DOHH2 (cell line): ENCODE measurements around the gene ADAM29.
"Not testable (repeated sequence)": the region's sequence is repeated elsewhere in the genome, so short reads cannot be mapped to it uniquely, and the experiment has no call there.

Experiments used
- H3F3A ChIP-seq: fragments of 200-600 bp; sonication (generic), shearing (Covaris generic); 2 replicates; pipeline ENCODE4 v1.6.0; 2016; ENCODE audit warnings: antibody characterized with exemption, mild to moderate bottlenecking; ENCODE audit not compliant: control insufficient read depth, insufficient read depth
- H3K27ac ChIP-seq: fragments of 200-600 bp; sonication (generic); 2 replicates; pipeline ENCODE4 v1.5.1; 2014; ENCODE audit warnings: low read depth, mild to moderate bottlenecking, low read length, moderate library complexity
- H3K27me3 ChIP-seq: fragments of 200-600 bp; sonication (generic); 2 replicates; pipeline ENCODE4 v1.6.1; 2014; ENCODE audit warnings: mild to moderate bottlenecking, low read length, mixed read lengths; ENCODE audit not compliant: control insufficient read depth
- H3K36me3 ChIP-seq: fragments of 200-600 bp; sonication (generic); 2 replicates; pipeline ENCODE4 v1.6.1; 2014; ENCODE audit warnings: mild to moderate bottlenecking, low read length, moderate library complexity, mixed read lengths; ENCODE audit not compliant: control insufficient read depth
- H3K4me1 ChIP-seq: fragments of 200-600 bp; sonication (generic); 2 replicates; pipeline ENCODE4 v1.6.1; 2014; ENCODE audit warnings: mild to moderate bottlenecking, low read length, mixed read lengths; ENCODE audit not compliant: control insufficient read depth
- H3K4me2 ChIP-seq: fragments of 200-600 bp; sonication (generic); 2 replicates; pipeline ENCODE4 v1.6.0; 2014; ENCODE audit warnings: mild to moderate bottlenecking, low read length, moderate library complexity
- H3K4me3 ChIP-seq: fragments of 200-600 bp; sonication (generic); 2 replicates; pipeline ENCODE4 v1.5.1; 2014; ENCODE audit warnings: mild to moderate bottlenecking, low read length, mixed read lengths
- H3K79me2 ChIP-seq: fragments of 200-600 bp; sonication (generic); 2 replicates; pipeline ENCODE4 v1.6.1; 2014; ENCODE audit warnings: mild to moderate bottlenecking, low read length, mixed read lengths; ENCODE audit not compliant: control insufficient read depth
- H3K9me2 ChIP-seq: fragments of 200-600 bp; sonication (generic); replicated peaks from 2 replicates; pipeline ENCODE4 v1.6.1; 2014; ENCODE audit warnings: mild to moderate bottlenecking, low read length, mixed read lengths; ENCODE audit not compliant: control insufficient read depth
- H3K9me3 ChIP-seq: fragments of 200-600 bp; sonication (generic); 2 replicates; pipeline ENCODE4 v1.6.1; 2014; ENCODE audit warnings: antibody characterized with exemption, low read length, mixed read lengths; ENCODE audit not compliant: control insufficient read depth, insufficient read depth
- H4K20me1 ChIP-seq: fragments of 200-600 bp; sonication (generic); 2 replicates; pipeline ENCODE4 v1.6.0; 2014; ENCODE audit warnings: low read depth, mild to moderate bottlenecking, antibody characterized with exemption, low read length, moderate library complexity; ENCODE audit not compliant: control insufficient read depth, insufficient read depth
- CTCF ChIP-seq: fragments of 200-600 bp; sonication (generic); IDR thresholded peaks from one replicate; pipeline ENCODE4 v1.5.1; 2014; ENCODE audit warnings: antibody characterized with exemption, mild to moderate bottlenecking, low read depth, low read length; ENCODE audit not compliant: poor library complexity, severe bottlenecking
- EZH2phosphoT487 ChIP-seq: fragments of 200-600 bp; sonication (generic); IDR thresholded peaks from 2 replicates; pipeline ENCODE4 v1.6.1; 2017; ENCODE audit warnings: borderline replicate concordance, mild to moderate bottlenecking, antibody characterized with exemption, low read length, moderate library complexity, mixed read lengths

The ADAM29 gene

DNA sequence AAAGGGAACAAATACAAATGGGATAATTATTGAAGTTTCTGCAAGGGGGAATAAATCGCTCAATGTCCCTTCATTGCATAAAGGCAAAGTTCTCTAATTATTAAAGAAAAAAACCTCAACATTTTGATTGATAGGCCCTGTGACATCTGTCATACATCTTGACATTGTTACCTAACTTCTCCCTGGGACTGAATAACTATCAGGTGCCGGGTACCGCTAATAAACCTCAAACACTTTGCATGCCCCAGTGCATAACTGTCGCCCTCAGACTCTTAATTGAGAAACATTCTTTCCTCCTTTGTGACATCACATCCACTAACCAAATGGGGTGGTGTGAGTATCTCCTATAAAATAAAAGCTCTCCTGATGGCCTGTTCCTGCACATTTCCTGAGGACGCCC, at the start of gene ADAM29:
Gene ADAM29 (plus strand): TSS at position 301 of the 400 bp plus-strand sequence. CDS start 57,168 bp downstream, outside the sequence.
- Histone ChIP-seq H3K4me1 (no peaks in the 10 kb centered on the region), H3K27me3 (no peaks in the 10 kb centered on the region), H3K4me2 (no peak within 1 kb of the TSS), H3K9me3 (peaks cover 3% of the 10 kb centered on the region; the same call in 1 of the 2 replicates), H4K20me1 (no peaks in the 10 kb centered on the region), H3F3A (no peaks in the 10 kb centered on the region), H3K4me3 (no peak within 1 kb of the TSS), H3K9me2 (no peaks in the 10 kb centered on the region), H3K79me2 (no peaks in the 10 kb centered on the region), H3K36me3 (no peaks in the 10 kb centered on the region), H3K27ac (no peak within 1 kb of the TSS)
- TF ChIP-seq CTCF (no peak), EZH2phosphoT487 (no peak)

DNA sequence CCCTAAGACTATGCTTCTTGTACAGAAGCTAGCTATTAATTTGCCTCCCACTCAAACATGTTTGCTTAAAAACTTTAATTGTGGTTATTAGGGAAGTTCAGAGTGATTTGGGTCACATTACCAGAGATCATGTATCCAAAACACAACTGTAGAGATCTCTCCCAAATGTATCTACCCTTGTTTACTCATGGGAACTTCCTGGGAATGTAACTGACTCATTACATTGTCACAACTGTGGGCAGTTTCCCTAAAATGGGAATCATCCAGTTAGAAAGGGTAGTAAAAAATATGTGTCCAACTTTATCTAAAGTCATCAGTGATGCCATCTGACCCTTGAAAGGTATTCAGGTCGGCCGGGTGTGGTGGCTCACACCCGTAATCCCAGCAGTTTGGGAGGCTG, 48.8 kb upstream of the ADAM29 start:
- no peaks in the 10 kb centered on the region for H3K79me2 ChIP-seq
- no peaks in the 10 kb centered on the region for H3K36me3 ChIP-seq
- no peaks in the 10 kb centered on the region for H4K20me1 ChIP-seq
- no peak overlapping the region for H3K27ac ChIP-seq
- H3K9me2 ChIP-seq, result no peaks in the 10 kb centered on the region
- no peak overlapping the region for H3K4me3 ChIP-seq
- no peaks in the 10 kb centered on the region for H3K4me1 ChIP-seq
- H3K27me3 ChIP-seq, result no peaks in the 10 kb centered on the region
- TF ChIP-seq CTCF, result no peak
- no peak for TF ChIP-seq EZH2phosphoT487
- peaks cover 5% of the 10 kb centered on the region; the same call in 1 of the 2 replicates for H3K9me3 ChIP-seq
- no peak overlapping the region for H3K4me2 ChIP-seq
- no peaks in the 10 kb centered on the region for H3F3A ChIP-seq

DNA sequence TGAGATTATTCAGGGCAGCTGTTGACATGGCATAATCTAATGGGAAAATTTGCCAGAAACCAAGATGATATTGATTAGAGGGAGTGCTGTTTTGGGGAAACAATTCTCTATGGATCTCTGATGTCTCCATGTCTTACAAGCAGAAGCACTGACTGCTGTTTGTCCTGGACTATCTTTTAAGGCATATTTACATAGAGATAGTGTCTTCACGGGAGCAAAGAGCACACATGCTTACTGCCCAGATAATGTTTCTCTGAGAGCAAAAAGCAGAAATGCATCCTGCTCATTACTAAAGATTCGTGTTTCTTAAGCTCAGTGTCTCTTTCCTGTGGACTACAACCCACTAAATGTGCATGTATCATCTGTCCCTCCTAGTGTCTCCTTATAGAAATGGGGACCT, 47.8 kb upstream of the ADAM29 start:
- H4K20me1 ChIP-seq, result no peaks in the 10 kb centered on the region
- no peaks in the 10 kb centered on the region for H3F3A ChIP-seq
- H3K36me3 ChIP-seq, result no peaks in the 10 kb centered on the region
- no peaks in the 10 kb centered on the region for H3K9me2 ChIP-seq
- TF ChIP-seq EZH2phosphoT487, result no peak
- no peak for TF ChIP-seq CTCF
- H3K27me3 ChIP-seq, result no peaks in the 10 kb centered on the region
- H3K4me3 ChIP-seq, result no peak overlapping the region
- H3K4me1 ChIP-seq, result peaks cover 5% of the 10 kb centered on the region; the same call in 1 of the 2 replicates
- H3K4me2 ChIP-seq, result no peak overlapping the region
- H3K27ac ChIP-seq, result no peak overlapping the region
- H3K9me3 ChIP-seq, result peaks cover 5% of the 10 kb centered on the region; the same call in 1 of the 2 replicates
- H3K79me2 ChIP-seq, result no peaks in the 10 kb centered on the region

- Histone ChIP-seq H4K20me1 (no peaks in the 10 kb centered on the region), H3F3A (no peaks in the 10 kb centered on the region), H3K27me3 (no peaks in the 10 kb centered on the region), H3K4me1 (peaks cover 5% of the 10 kb centered on the region; the same call in 1 of the 2 replicates), H3K9me2 (no peaks in the 10 kb centered on the region), H3K36me3 (no peaks in the 10 kb centered on the region), H3K79me2 (no peaks in the 10 kb centered on the region), H3K27ac (no peak overlapping the region), H3K9me3 (peaks cover 5% of the 10 kb centered on the region; the same call in 1 of the 2 replicates), H3K4me3 (no peak overlapping the region), H3K4me2 (no peak overlapping the region)
- no peak for TF ChIP-seq CTCF
- no peak for TF ChIP-seq EZH2phosphoT487
Measured at GRCh38 chr4:174871407-174871806, 46.8 kb upstream of the ADAM29 start.

DNA sequence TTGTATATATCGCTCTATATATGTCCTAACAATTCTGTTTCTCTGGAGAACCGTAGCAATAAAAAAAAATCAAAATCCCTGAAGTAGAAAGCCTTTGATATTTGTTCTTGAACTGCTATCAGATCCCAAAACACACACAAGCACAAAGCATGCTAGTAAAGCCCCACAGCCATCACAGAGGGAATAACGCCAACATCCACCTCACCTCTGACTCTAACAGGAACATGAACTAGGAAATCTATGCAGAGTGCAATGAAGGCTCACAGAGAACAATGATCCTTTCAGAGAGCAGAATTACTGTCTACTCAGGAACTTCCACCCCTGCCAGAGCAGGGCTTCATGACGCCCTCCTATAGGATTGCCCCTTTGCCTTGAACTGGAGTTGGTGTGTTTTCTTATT, 45.0 kb upstream of the ADAM29 start:
- H3K9me2 ChIP-seq, H3K79me2 ChIP-seq, H3K36me3 ChIP-seq, H3K27ac ChIP-seq, H4K20me1 ChIP-seq, H3K4me3 ChIP-seq, H3K4me2 ChIP-seq, H3K27me3 ChIP-seq, H3K9me3 ChIP-seq, H3F3A ChIP-seq, H3K4me1 ChIP-seq: not testable (repeated sequence)
